NB4 (cell line): ENCODE results near the gene SMIM36.

Source experiments
- CTCF ChIP-seq: IDR thresholded peaks from one replicate; pipeline ENCODE4 v1.5.1; 2012; ENCODE audit warnings: low read depth, low read length
- MAX ChIP-seq: IDR thresholded peaks from 2 replicates; pipeline ENCODE4 v1.6.1; 2011; ENCODE audit warnings: low read depth, low read length
- MYC ChIP-seq: IDR thresholded peaks from 2 replicates; pipeline ENCODE4 v1.6.1; 2011; ENCODE audit warnings: low read depth, low read length
- POLR2A ChIP-seq: IDR thresholded peaks from 2 replicates; pipeline ENCODE4 v1.6.1; 2011; ENCODE audit warnings: mild to moderate bottlenecking; ENCODE audit not compliant: insufficient read length; ENCODE audit errors: extremely low read depth

- no peak for TF ChIP-seq CTCF
- TF ChIP-seq MYC = no peak
- no peak for TF ChIP-seq MAX
- TF ChIP-seq POLR2A = no peak
Observed at GRCh38 chr17:55417411-55418268, 93.6 kb downstream of the SMIM36 start.
